LNCaP clone FGC (cell line): Measurements from ENCODE around the gene CEACAM18.
"Not testable (repeated sequence)": the region's sequence is repeated elsewhere in the genome, so short reads cannot be mapped to it uniquely, and the experiment has no call there.

Source experiments
- DNase-seq: peaks from one replicate; pipeline ENCODE4 v3.0.0-alpha.2; 2011; ENCODE audit warnings: low read depth
- H3K4me3 ChIP-seq: 2 replicates; pipeline ENCODE4 v1.5.1; 2011; ENCODE audit warnings: mild to moderate bottlenecking, low read depth, low read length, control low read depth
- TF ChIP-seq, protein P1 (sequence below): IDR thresholded peaks from 2 replicates; pipeline ENCODE4 v1.5.1; 2012; ENCODE audit warnings: mild to moderate bottlenecking; ENCODE audit not compliant: control insufficient read depth, insufficient read depth; ENCODE audit errors: extremely low read depth

The CEACAM18 gene

DNA sequence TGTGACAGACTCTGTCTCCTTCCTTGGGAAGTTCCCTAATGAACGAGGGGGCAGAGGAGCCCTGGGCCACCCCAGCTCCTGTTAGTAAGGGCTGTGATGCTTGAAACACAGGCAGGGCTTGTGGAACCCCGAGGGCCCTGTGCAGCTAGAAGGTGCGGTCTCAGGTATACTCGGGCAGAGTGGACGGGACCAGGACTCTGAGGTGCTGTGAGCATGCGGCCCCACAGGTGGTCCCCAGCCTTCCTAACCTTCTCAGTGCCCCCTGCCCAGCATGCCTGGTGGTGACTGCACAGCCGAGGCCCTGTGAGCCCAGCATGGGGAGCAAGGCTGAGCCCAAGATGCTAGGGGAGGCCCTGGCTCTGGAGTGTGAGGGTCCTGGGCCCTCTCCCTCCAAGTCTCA lies 16.1 kb upstream of the CEACAM18 start:
- TF ChIP-seq, protein P1, sequence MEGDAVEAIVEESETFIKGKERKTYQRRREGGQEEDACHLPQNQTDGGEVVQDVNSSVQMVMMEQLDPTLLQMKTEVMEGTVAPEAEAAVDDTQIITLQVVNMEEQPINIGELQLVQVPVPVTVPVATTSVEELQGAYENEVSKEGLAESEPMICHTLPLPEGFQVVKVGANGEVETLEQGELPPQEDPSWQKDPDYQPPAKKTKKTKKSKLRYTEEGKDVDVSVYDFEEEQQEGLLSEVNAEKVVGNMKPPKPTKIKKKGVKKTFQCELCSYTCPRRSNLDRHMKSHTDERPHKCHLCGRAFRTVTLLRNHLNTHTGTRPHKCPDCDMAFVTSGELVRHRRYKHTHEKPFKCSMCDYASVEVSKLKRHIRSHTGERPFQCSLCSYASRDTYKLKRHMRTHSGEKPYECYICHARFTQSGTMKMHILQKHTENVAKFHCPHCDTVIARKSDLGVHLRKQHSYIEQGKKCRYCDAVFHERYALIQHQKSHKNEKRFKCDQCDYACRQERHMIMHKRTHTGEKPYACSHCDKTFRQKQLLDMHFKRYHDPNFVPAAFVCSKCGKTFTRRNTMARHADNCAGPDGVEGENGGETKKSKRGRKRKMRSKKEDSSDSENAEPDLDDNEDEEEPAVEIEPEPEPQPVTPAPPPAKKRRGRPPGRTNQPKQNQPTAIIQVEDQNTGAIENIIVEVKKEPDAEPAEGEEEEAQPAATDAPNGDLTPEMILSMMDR, result no peak
- H3K4me3 ChIP-seq, result no peak overlapping the region
- DNase-seq, result no peak

DNA sequence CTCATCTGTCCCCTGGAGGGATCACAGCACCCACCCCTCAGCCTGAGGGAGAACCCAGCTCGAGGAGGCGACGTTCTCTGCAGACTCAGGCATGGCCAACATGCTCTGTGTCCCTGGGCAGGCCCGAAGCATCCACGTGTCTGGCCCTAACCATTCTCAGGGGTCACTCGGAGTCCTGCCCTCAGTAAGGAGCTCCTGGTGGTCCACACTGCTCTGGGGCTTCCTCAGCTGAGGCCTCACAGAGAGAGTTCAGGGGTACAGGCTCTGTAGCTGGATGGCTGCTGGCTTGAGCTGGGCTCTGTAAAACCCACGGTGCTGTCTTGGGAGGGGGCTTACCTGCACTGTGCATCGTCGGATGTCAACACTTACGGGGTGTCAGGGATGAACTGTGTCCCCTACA lies 15.7 kb upstream of the CEACAM18 start:
- TF ChIP-seq, protein P1, result no peak
- DNase-seq, result no peak
- no peak overlapping the region for H3K4me3 ChIP-seq

DNA sequence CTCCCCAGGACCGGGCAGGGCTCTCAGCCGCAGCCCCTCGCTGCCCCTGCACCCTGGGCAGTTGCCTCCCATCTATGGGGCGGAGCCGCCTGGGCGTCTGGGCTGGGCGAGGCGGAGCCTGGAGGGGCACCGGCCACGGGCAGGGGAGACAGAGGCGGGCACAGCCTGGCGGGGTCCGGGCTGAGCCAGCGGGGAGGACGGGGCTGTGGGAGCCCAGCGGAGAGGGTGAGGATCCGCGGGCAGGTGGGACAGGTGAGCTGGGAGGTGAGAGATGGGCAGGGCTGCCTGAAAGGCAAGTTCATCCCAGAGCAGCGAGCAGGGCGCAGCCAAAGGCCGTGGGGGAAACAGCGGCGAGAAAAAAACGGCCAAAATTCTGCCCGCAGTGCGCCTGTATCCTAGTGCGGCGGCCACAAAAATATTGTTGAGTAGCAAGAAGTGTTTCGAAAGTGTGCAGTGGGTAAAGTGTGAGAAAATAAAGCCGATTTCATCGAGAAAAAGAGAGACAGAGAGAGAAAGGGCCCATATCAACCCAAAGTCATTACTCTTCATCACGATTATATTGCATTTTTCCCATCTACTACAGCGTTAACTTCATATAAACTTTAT lies 14.3 kb upstream of the CEACAM18 start:
- H3K4me3 ChIP-seq, DNase-seq: not testable (repeated sequence)

DNA sequence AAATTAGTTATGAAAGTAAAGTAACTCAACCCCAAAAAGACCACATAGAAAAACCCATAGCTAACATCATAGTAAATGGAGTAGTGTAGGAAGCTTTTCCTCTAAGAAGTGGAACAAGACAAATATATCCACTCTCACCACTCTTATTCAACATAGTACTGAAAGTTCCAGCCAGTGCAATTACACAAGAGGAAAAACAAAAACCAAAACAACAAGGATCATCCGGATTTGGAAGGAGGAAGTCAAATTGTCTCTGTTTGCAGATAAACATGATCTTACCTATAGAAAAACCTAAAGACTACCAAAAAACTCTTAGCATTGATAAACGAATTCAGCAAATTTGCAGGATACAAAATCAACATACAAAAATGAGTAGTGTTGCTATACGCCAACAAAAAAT lies 11.6 kb upstream of the CEACAM18 start:
- no peak for DNase-seq
- no peak overlapping the region for H3K4me3 ChIP-seq
- TF ChIP-seq, protein P1, result no peak

DNA sequence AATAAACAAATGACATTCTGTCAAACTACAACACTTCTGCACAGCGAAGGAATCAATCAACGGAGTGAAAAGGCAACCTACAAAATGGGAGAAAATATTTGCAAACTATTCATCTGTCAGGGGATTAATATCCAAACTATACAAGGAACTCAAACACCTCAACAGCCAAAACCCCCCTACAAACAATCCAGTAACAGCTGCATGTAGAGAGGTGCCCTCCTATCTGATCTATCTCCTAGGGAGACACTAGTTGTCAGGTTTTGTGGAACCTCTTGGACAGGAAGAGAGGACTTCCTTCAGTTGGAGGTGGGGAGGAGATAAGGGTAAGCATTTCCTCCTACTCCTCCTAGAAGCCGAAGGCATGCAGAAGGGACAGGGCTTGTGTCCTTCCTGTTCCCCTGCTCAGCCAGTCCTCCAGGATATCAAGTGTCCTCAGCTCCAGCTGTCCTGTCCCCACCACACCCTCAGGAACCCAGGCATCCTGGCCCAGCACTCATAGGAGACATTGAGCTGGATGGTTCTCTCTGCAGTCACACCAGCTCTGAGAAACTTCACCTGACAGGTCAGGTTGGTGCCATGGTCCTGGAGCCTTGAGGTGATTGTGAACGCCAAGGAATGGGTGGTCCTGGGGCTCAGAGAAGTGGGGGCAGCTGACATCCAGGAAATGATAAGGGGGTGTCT lies 10.3 kb upstream of the CEACAM18 start:
- no peak for DNase-seq

DNA sequence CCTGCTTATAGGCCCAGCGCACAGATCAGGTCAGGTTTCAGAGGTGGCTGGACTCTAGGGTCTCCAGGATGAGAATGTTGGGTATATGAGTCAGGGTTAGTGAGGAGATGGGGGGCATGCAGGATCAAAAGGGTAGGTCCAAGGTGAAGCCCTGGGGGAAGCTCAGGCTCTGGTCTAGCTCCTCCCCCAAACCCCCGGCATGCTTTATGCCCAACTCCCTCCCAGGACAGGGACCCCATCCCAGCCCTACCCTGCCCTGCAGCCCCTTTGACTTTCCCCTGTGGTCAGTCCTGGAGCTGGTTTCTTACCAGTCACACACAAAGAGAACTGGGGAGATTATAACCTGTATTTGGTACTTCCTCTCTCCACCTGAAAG lies 9.8 kb upstream of the CEACAM18 start:
- no peak for DNase-seq
- TF ChIP-seq, protein P1, result no peak
- no peak overlapping the region for H3K4me3 ChIP-seq

More for the DNA sequence above, 10.3 kb upstream of the CEACAM18 start:
- TF ChIP-seq, protein P1, result no peak
- H3K4me3 ChIP-seq, result no peak overlapping the region

DNA sequence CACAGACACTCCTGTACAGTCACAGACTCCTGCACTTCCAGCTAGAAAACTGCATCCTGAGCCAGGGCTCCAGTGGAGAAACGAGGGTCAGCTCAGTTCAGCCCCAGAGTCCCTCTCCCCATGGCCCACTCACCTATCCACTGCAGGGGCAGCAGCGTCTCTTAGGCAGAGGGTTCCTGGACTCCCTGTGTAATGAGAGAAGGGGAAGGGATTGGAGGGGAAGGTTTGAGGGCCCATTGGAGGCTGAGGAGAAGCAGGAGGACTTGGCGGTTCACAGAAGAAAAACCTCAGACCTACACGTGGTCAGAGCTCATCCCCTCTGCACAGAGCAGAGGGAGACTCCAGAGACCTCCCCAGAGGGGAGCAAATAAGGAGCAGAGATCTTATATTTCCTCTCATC lies 9.2 kb upstream of the CEACAM18 start:
- no peak for DNase-seq
- TF ChIP-seq, protein P1, result no peak
- no peak overlapping the region for H3K4me3 ChIP-seq
